OCI-LY3 (cell line): Measurements from ENCODE around the gene PAX5.

ENCODE experiments used
- CTCF ChIP-seq: fragments of 200-600, 300-600 bp; sonication (generic); IDR thresholded peaks from 2 replicates; pipeline ENCODE4 v1.5.1; 2014; ENCODE audit warnings: antibody characterized with exemption, low read length, low read depth
- EZH2phosphoT487 ChIP-seq: fragments of 200-600 bp; shearing (Covaris generic); IDR thresholded peaks from 2 replicates; pipeline ENCODE4 v1.6.1; 2018; ENCODE audit warnings: antibody characterized with exemption, mixed run types, low read depth

- TF ChIP-seq EZH2phosphoT487, result no peak
- TF ChIP-seq CTCF, result no peak
These were observed 210.6 kb downstream of the PAX5 start for GRCh38 chr9:36823466-36823865.
